ENCODE results near the gene NCAM2. TPM values are rescaled to one million over a fixed set of nuclear protein-coding genes. Genes with fewer than 3 reads are reported as not detected.

NCAM2 gene
- total and polyA plus RNA-seq, 2 of the 8 experiments (the other 6 are each of a cell fraction or from before 2014, with no cell fraction given), result 0.14 to 1.1 TPM

GRCh38 chr21:21200103-21200938 is 202.1 kb downstream of the NCAM2 start (continued):
- no peak for TF ChIP-seq HDAC6 (IDR thresholded peaks at IDR 0.05; ENCODE audit: low read depth, low read length)
